Stimulated activated memory B cell treated with anti-CD40 and anti-IgM and Interleukin-4, amounts not matched to agents 10 μg/mL and 1 μg/mL and 100 μg/mL, for 72 hours (primary cell): ENCODE data around the gene SEPTIN12.

Source experiments
- ATAC-seq: fragments of 150-1000 bp; cut with Tn5 transposase; 2 replicates; pipeline ENCODE4 v1.10.0; 2021
- H3K27ac Mint-ChIP-seq: one replicate; pipeline ENCODE4 v1.8.0; 2022; ENCODE audit warnings: mild to moderate bottlenecking, mixed read lengths
- H3K27me3 Mint-ChIP-seq: one replicate; pipeline ENCODE4 v1.8.0; 2022; ENCODE audit warnings: mixed read lengths
- H3K36me3 Mint-ChIP-seq: one replicate; pipeline ENCODE4 v1.8.0; 2022; ENCODE audit warnings: mixed read lengths
- H3K4me1 Mint-ChIP-seq: one replicate; pipeline ENCODE4 v1.8.0; 2022; ENCODE audit warnings: mixed read lengths
- H3K4me3 Mint-ChIP-seq: one replicate; pipeline ENCODE4 v1.8.0; 2022; ENCODE audit warnings: mild to moderate bottlenecking, moderate library complexity, mixed read lengths
- H3K9me3 Mint-ChIP-seq: one replicate; pipeline ENCODE4 v1.8.0; 2022; ENCODE audit warnings: mixed read lengths

Gene SEPTIN12

GRCh38 chr16:4760221-4760910 lies 27.8 kb downstream of the SEPTIN12 start:
- H3K27ac Mint-ChIP-seq: no peak overlapping the region

GRCh38 chr16:4755687-4756086 lies 32.5 kb downstream of the SEPTIN12 start:
- no peak for ATAC-seq
- no peak overlapping the region for H3K27ac Mint-ChIP-seq
- H3K27me3 Mint-ChIP-seq: no peaks in the 10 kb centered on the region
- H3K9me3 Mint-ChIP-seq: no peaks in the 10 kb centered on the region
- H3K4me3 Mint-ChIP-seq: no peak overlapping the region
- H3K36me3 Mint-ChIP-seq: peaks cover 54% of the 10 kb centered on the region
- peaks cover 6% of the 10 kb centered on the region for H3K4me1 Mint-ChIP-seq

More at GRCh38 chr16:4760221-4760910, 27.8 kb downstream of the SEPTIN12 start:
- Mint-ChIP-seq H3K4me1 (peaks cover 13% of the 10 kb centered on the region), H3K9me3 (no peaks in the 10 kb centered on the region), H3K4me3 (no peak overlapping the region), H3K27me3 (no peaks in the 10 kb centered on the region), H3K36me3 (peaks cover 60% of the 10 kb centered on the region)
- no peak for ATAC-seq

- H3K4me3 Mint-ChIP-seq: no peak overlapping the region
- no peak for ATAC-seq
- H3K36me3 Mint-ChIP-seq: peaks cover 46% of the 10 kb centered on the region
- H3K27me3 Mint-ChIP-seq: no peaks in the 10 kb centered on the region
- no peak overlapping the region for H3K27ac Mint-ChIP-seq
- H3K9me3 Mint-ChIP-seq: no peaks in the 10 kb centered on the region
- peaks cover 3% of the 10 kb centered on the region for H3K4me1 Mint-ChIP-seq
Observed at GRCh38 chr16:4754865-4755264, 33.3 kb downstream of the SEPTIN12 start.

- peaks cover 35% of the 10 kb centered on the region for H3K36me3 Mint-ChIP-seq
Observed at GRCh38 chr16:4753227-4753626, 34.9 kb downstream of the SEPTIN12 start.

GRCh38 chr16:4752351-4753100 lies 35.6 kb downstream of the SEPTIN12 start:
- Mint-ChIP-seq H3K4me3 (no peak overlapping the region), H3K27me3 (no peaks in the 10 kb centered on the region), H3K4me1 (peaks cover 20% of the 10 kb centered on the region), H3K9me3 (no peaks in the 10 kb centered on the region), H3K27ac (no peak overlapping the region), H3K36me3 (peaks cover 31% of the 10 kb centered on the region)
- no peak for ATAC-seq

More at GRCh38 chr16:4753227-4753626, 34.9 kb downstream of the SEPTIN12 start:
- no peak for ATAC-seq
- Mint-ChIP-seq H3K4me3 (no peak overlapping the region), H3K9me3 (no peaks in the 10 kb centered on the region), H3K4me1 (peaks cover 13% of the 10 kb centered on the region), H3K27me3 (no peaks in the 10 kb centered on the region), H3K27ac (no peak overlapping the region)

GRCh38 chr16:4750896-4751295 lies 37.2 kb downstream of the SEPTIN12 start:
- Mint-ChIP-seq H3K36me3 (peaks cover 28% of the 10 kb centered on the region), H3K4me1 (peaks cover 28% of the 10 kb centered on the region), H3K9me3 (no peaks in the 10 kb centered on the region), H3K27ac (no peak overlapping the region), H3K27me3 (no peaks in the 10 kb centered on the region), H3K4me3 (no peak overlapping the region)
- ATAC-seq: no peak

- Mint-ChIP-seq H3K27ac (no peak overlapping the region), H3K27me3 (no peaks in the 10 kb centered on the region), H3K36me3 (peaks cover 17% of the 10 kb centered on the region), H3K9me3 (no peaks in the 10 kb centered on the region), H3K4me3 (no peak overlapping the region), H3K4me1 (peaks cover 28% of the 10 kb centered on the region)
- ATAC-seq: peak; percentile 31
Observed at GRCh38 chr16:4749700-4750257, 38.4 kb downstream of the SEPTIN12 start.

GRCh38 chr16:4748682-4749411 lies 39.3 kb downstream of the SEPTIN12 start:
- H3K4me1 Mint-ChIP-seq: peaks cover 28% of the 10 kb centered on the region
- H3K27me3 Mint-ChIP-seq: no peaks in the 10 kb centered on the region
- no peaks in the 10 kb centered on the region for H3K9me3 Mint-ChIP-seq
- no peak overlapping the region for H3K27ac Mint-ChIP-seq
- H3K4me3 Mint-ChIP-seq: no peak overlapping the region
- H3K36me3 Mint-ChIP-seq: peaks cover 16% of the 10 kb centered on the region
- ATAC-seq: no peak

GRCh38 chr16:4747906-4748681 lies 40.1 kb downstream of the SEPTIN12 start:
- Mint-ChIP-seq H3K27ac (peak overlapping the region; percentile 67), H3K27me3 (peaks cover 7% of the 10 kb centered on the region), H3K36me3 (peaks cover 12% of the 10 kb centered on the region), H3K4me3 (peak overlapping the region; percentile 15), H3K4me1 (peaks cover 33% of the 10 kb centered on the region), H3K9me3 (no peaks in the 10 kb centered on the region)
- no peak for ATAC-seq

GRCh38 chr16:4746991-4747574 lies 41.1 kb downstream of the SEPTIN12 start:
- Mint-ChIP-seq H3K27ac (peak overlapping the region; percentile 67), H3K9me3 (no peaks in the 10 kb centered on the region), H3K4me3 (no peak overlapping the region), H3K27me3 (peaks cover 10% of the 10 kb centered on the region), H3K4me1 (peaks cover 36% of the 10 kb centered on the region), H3K36me3 (peaks cover 9% of the 10 kb centered on the region)
- no peak for ATAC-seq

GRCh38 chr16:4746215-4746614 lies 41.9 kb downstream of the SEPTIN12 start:
- Mint-ChIP-seq H3K27me3 (peaks cover 10% of the 10 kb centered on the region), H3K4me1 (peaks cover 36% of the 10 kb centered on the region), H3K27ac (no peak overlapping the region), H3K36me3 (peaks cover 3% of the 10 kb centered on the region), H3K4me3 (no peak overlapping the region), H3K9me3 (no peaks in the 10 kb centered on the region)
- ATAC-seq: no peak

- no peak for ATAC-seq
- Mint-ChIP-seq H3K27ac (no peak overlapping the region), H3K27me3 (peaks cover 10% of the 10 kb centered on the region), H3K9me3 (no peaks in the 10 kb centered on the region), H3K4me3 (no peak overlapping the region), H3K36me3 (no peaks in the 10 kb centered on the region), H3K4me1 (peaks cover 36% of the 10 kb centered on the region)
Observed at GRCh38 chr16:4745274-4745569, 42.9 kb downstream of the SEPTIN12 start.

GRCh38 chr16:4744555-4745273 lies 43.4 kb downstream of the SEPTIN12 start:
- Mint-ChIP-seq H3K27ac (no peak overlapping the region), H3K4me1 (peaks cover 36% of the 10 kb centered on the region), H3K27me3 (peaks cover 10% of the 10 kb centered on the region), H3K4me3 (no peak overlapping the region), H3K9me3 (no peaks in the 10 kb centered on the region), H3K36me3 (no peaks in the 10 kb centered on the region)
- ATAC-seq: peak; percentile 13
